ENCODE data around the gene SGCA. TPM values are rescaled to one million over a fixed set of nuclear protein-coding genes. Genes with fewer than 3 reads are reported as not detected.

Gene SGCA
- total and polyA plus RNA-seq, 2 of the 13 experiments (the other 11 are each of a cell fraction or from before 2014, with no cell fraction given) = not detected

DNA sequence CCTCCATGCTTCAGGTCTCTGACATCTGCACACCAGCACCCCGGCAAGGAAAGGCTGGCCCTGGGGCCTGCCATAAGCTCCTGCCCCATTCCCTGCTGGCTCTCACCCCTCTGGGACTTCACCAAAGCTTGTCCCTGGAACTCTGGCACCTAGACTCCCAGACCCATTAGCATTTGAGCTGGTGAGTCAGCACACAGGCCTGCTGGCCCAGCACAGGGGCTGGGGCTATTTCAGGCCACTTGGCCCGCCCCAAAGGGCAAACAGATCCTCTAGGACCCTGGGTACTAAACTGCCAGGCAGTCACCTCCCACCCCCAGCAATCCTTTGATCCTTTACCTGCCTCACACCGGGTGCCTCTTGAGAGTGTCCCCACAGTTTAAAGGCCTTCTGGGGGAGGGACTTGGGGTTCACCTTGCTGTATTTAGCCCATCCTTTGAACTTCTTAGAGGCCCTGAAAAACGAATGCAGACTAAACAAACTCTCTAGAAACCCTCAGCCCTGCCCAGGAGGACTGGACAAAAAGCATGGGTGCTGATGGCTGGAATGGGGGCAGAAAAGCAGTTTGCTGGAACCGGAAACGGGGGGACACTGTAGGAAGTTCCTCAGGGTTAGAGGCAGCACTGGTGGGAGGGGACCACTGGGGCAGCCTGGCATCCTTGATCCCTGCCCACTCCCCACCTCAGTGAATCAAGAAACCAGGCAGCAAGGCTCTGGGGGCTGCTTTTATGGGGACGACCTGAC lies 32.6 kb upstream of the SGCA start (continued):
- TF ChIP-seq DNMT3B (CRISPR knock-in tag; conservative IDR thresholded peaks at IDR 0.05) (peak; percentile 61; the same call in 1 of the 2 replicates), ZNF549 (CRISPR knock-in tag; IDR thresholded peaks at IDR 0.05) (no peak), RARA (CRISPR knock-in tag; IDR thresholded peaks at IDR 0.05) (peak; percentile 22; the same call in 1 of the 2 replicates), ZNF614 (CRISPR knock-in tag; IDR thresholded peaks at IDR 0.05; ENCODE audit: borderline replicate concordance) (no peak), RORA (CRISPR knock-in tag; IDR thresholded peaks at IDR 0.05) (no peak), ZNF607 (CRISPR knock-in tag; IDR thresholded peaks at IDR 0.05; ENCODE audit: borderline replicate concordance) (no peak), NONO (IDR thresholded peaks at IDR 0.05) (no peak), NONO (CRISPR knock-in tag; conservative IDR thresholded peaks at IDR 0.05) (no peak; the same call in 1 of the 2 replicates)
- TF ChIP-seq, protein P1, sequence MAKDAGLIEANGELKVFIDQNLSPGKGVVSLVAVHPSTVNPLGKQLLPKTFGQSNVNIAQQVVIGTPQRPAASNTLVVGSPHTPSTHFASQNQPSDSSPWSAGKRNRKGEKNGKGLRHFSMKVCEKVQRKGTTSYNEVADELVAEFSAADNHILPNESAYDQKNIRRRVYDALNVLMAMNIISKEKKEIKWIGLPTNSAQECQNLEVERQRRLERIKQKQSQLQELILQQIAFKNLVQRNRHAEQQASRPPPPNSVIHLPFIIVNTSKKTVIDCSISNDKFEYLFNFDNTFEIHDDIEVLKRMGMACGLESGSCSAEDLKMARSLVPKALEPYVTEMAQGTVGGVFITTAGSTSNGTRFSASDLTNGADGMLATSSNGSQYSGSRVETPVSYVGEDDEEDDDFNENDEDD (CRISPR knock-in tag; IDR thresholded peaks at IDR 0.05; ENCODE audit: borderline replicate concordance) = peak; percentile 18; the same call in 1 of the 2 replicates
- TF ChIP-seq, protein P2, sequence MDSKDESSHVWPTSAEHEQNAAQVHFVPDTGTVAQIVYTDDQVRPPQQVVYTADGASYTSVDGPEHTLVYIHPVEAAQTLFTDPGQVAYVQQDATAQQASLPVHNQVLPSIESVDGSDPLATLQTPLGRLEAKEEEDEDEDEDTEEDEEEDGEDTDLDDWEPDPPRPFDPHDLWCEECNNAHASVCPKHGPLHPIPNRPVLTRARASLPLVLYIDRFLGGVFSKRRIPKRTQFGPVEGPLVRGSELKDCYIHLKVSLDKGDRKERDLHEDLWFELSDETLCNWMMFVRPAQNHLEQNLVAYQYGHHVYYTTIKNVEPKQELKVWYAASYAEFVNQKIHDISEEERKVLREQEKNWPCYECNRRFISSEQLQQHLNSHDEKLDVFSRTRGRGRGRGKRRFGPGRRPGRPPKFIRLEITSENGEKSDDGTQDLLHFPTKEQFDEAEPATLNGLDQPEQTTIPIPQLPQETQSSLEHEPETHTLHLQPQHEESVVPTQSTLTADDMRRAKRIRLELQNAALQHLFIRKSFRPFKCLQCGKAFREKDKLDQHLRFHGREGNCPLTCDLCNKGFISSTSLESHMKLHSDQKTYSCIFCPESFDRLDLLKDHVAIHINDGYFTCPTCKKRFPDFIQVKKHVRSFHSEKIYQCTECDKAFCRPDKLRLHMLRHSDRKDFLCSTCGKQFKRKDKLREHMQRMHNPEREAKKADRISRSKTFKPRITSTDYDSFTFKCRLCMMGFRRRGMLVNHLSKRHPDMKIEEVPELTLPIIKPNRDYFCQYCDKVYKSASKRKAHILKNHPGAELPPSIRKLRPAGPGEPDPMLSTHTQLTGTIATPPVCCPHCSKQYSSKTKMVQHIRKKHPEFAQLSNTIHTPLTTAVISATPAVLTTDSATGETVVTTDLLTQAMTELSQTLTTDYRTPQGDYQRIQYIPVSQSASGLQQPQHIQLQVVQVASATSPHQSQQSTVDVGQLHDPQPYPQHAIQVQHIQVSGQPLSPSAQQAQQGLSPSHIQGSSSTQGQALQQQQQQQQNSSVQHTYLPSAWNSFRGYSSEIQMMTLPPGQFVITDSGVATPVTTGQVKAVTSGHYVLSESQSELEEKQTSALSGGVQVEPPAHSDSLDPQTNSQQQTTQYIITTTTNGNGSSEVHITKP (CRISPR knock-in tag; IDR thresholded peaks at IDR 0.05; ENCODE audit: low read depth) = peak; percentile 59; the same call in 1 of the 2 replicates
- TF ChIP-seq, protein P3, sequence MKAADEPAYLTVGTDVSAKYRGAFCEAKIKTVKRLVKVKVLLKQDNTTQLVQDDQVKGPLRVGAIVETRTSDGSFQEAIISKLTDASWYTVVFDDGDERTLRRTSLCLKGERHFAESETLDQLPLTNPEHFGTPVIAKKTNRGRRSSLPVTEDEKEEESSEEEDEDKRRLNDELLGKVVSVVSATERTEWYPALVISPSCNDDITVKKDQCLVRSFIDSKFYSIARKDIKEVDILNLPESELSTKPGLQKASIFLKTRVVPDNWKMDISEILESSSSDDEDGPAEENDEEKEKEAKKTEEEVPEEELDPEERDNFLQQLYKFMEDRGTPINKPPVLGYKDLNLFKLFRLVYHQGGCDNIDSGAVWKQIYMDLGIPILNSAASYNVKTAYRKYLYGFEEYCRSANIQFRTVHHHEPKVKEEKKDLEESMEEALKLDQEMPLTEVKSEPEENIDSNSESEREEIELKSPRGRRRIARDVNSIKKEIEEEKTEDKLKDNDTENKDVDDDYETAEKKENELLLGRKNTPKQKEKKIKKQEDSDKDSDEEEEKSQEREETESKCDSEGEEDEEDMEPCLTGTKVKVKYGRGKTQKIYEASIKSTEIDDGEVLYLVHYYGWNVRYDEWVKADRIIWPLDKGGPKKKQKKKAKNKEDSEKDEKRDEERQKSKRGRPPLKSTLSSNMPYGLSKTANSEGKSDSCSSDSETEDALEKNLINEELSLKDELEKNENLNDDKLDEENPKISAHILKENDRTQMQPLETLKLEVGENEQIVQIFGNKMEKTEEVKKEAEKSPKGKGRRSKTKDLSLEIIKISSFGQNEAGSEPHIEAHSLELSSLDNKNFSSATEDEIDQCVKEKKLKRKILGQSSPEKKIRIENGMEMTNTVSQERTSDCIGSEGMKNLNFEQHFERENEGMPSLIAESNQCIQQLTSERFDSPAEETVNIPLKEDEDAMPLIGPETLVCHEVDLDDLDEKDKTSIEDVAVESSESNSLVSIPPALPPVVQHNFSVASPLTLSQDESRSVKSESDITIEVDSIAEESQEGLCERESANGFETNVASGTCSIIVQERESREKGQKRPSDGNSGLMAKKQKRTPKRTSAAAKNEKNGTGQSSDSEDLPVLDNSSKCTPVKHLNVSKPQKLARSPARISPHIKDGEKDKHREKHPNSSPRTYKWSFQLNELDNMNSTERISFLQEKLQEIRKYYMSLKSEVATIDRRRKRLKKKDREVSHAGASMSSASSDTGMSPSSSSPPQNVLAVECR (CRISPR knock-in tag; IDR thresholded peaks at IDR 0.05; ENCODE audit: borderline replicate concordance) = 0 out of 2 replicates have a peak, but pooled peaks have one; percentile 34
- TF ChIP-seq, protein P4, sequence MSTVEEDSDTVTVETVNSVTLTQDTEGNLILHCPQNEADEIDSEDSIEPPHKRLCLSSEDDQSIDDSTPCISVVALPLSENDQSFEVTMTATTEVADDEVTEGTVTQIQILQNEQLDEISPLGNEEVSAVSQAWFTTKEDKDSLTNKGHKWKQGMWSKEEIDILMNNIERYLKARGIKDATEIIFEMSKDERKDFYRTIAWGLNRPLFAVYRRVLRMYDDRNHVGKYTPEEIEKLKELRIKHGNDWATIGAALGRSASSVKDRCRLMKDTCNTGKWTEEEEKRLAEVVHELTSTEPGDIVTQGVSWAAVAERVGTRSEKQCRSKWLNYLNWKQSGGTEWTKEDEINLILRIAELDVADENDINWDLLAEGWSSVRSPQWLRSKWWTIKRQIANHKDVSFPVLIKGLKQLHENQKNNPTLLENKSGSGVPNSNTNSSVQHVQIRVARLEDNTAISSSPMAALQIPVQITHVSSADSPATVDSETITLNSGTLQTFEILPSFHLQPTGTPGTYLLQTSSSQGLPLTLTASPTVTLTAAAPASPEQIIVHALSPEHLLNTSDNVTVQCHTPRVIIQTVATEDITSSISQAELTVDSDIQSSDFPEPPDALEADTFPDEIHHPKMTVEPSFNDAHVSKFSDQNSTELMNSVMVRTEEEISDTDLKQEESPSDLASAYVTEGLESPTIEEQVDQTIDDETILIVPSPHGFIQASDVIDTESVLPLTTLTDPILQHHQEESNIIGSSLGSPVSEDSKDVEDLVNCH (CRISPR knock-in tag; IDR thresholded peaks at IDR 0.05) = no peak
- TF ChIP-seq, protein P5, sequence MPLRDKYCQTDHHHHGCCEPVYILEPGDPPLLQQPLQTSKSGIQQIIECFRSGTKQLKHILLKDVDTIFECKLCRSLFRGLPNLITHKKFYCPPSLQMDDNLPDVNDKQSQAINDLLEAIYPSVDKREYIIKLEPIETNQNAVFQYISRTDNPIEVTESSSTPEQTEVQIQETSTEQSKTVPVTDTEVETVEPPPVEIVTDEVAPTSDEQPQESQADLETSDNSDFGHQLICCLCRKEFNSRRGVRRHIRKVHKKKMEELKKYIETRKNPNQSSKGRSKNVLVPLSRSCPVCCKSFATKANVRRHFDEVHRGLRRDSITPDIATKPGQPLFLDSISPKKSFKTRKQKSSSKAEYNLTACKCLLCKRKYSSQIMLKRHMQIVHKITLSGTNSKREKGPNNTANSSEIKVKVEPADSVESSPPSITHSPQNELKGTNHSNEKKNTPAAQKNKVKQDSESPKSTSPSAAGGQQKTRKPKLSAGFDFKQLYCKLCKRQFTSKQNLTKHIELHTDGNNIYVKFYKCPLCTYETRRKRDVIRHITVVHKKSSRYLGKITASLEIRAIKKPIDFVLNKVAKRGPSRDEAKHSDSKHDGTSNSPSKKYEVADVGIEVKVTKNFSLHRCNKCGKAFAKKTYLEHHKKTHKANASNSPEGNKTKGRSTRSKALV (CRISPR knock-in tag; IDR thresholded peaks at IDR 0.05) = 0 out of 2 replicates have a peak, but pooled peaks have one; percentile 63
